GM23338 (cell line): ENCODE results near the gene SPG21.

Experiments
- CTCF ChIP-seq, 2 experiments: fragments of 200-600 bp in 1 of 2; sonication (generic) in 1 of 2; conservative IDR thresholded peaks; 2 replicates each; pipeline versions ENCODE4 v1.5.1 to v1.6.1; 2016 to 2017; ENCODE audit warnings: antibody characterized with exemption in 2 of 2, low read depth in 2 of 2, mild to moderate bottlenecking in 2 of 2, moderate library complexity in 1 of 2
- EZH2 ChIP-seq: fragments of 200-600 bp; sonication (generic); IDR thresholded peaks from one replicate; pipeline ENCODE4 v1.8.0; 2017; ENCODE audit warnings: antibody characterized with exemption, mild to moderate bottlenecking, low read depth; ENCODE audit not compliant: unreplicated experiment

- TF ChIP-seq EZH2, result no peak
- no peak for TF ChIP-seq CTCF (conservative IDR thresholded peaks at IDR 0.05; ENCODE audit: low read depth in 2 of 2)
These were observed 31.8 kb upstream of the SPG21 start for GRCh38 chr15:65021488-65021887.
